Sigmoid colon (tissue), 4 donors: Measurements from ENCODE around the gene BEX2.

Source experiments
- CTCF ChIP-seq, 4 experiments: fragments of 450-650 bp in 3 of 4; fragments of 200-600 bp in 1 of 4; IDR thresholded peaks; one replicate each; pipeline ENCODE4 v1.5.1; 2016 to 2019; ENCODE audit warnings: antibody characterized with exemption in 4 of 4, mild to moderate bottlenecking in 3 of 4, moderate library complexity in 2 of 4
- POLR2A ChIP-seq, 2 donors: fragments of 450-650 bp; IDR thresholded peaks; one replicate each; pipeline ENCODE4 v1.6.1; 2016; ENCODE audit warnings: antibody characterized with exemption in 2 of 2, mild to moderate bottlenecking in 2 of 2, moderate library complexity in 2 of 2
- POLR2AphosphoS5 ChIP-seq, 4 donors: sonication (generic); formaldehyde crosslinking; IDR thresholded peaks; one replicate each; pipeline ENCODE4 v1.6.1; 2017; ENCODE audit warnings: antibody characterized with exemption in 4 of 4

GRCh38 chrX:103357871-103358270 lies 47.1 kb upstream of the BEX2 start:
- TF ChIP-seq CTCF (IDR thresholded peaks at IDR 0.05) = no peak
- no peak for TF ChIP-seq POLR2A (IDR thresholded peaks at IDR 0.05)
- TF ChIP-seq POLR2AphosphoS5 (IDR thresholded peaks at IDR 0.05) = no peak
